GM12873 (cell line): ENCODE data around the gene S100A9.

ENCODE experiments used
- TF ChIP-seq, protein P1 (sequence below): IDR thresholded peaks from 2 replicates; pipeline ENCODE4 v1.5.1; 2012; ENCODE audit warnings: low read depth, mild to moderate bottlenecking, moderate library complexity, low read length, control low read depth; ENCODE audit not compliant: insufficient read depth; ENCODE audit errors: missing control alignments

Gene S100A9

DNA sequence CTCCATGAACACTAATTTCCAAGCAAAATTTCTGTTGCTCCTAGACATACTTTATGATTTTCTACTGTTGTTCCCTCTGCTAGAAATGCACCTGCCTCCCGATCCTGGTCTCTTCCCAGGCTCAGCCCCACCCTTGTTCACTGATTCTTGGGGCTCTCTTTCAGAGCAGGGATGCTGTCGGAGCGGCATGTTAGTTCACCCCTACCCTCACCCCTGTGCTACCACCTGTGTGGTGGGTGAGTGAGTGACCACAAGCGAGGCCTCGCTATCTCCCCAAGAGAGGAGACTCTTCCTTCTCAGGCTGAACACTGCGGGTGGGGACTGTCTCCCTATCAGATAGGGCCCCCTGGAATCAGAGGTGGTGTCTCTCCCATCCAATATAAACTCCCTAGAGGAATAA lies 38.1 kb downstream of the S100A9 start:
- TF ChIP-seq, protein P1, sequence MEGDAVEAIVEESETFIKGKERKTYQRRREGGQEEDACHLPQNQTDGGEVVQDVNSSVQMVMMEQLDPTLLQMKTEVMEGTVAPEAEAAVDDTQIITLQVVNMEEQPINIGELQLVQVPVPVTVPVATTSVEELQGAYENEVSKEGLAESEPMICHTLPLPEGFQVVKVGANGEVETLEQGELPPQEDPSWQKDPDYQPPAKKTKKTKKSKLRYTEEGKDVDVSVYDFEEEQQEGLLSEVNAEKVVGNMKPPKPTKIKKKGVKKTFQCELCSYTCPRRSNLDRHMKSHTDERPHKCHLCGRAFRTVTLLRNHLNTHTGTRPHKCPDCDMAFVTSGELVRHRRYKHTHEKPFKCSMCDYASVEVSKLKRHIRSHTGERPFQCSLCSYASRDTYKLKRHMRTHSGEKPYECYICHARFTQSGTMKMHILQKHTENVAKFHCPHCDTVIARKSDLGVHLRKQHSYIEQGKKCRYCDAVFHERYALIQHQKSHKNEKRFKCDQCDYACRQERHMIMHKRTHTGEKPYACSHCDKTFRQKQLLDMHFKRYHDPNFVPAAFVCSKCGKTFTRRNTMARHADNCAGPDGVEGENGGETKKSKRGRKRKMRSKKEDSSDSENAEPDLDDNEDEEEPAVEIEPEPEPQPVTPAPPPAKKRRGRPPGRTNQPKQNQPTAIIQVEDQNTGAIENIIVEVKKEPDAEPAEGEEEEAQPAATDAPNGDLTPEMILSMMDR, result no peak

DNA sequence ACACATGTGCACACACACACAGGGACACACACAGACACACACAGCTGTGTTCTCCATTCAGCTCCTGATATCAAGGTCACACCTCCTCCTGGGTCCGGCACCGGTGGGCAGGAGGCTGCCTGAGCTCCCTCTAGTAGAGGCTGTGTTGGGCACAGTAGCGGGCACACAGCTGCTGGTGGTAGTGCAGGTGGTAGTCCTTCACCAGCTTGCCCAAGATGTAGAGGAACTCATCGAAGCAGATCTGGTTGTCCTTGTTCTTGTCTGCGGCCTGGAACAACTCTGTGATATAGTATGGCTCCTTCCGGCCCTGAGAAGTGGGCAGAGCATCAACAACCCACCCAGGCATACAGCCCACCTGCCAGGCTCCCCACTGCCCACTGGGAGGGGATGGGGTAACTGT lies 38.8 kb downstream of the S100A9 start:
- TF ChIP-seq, protein P1, result no peak

DNA sequence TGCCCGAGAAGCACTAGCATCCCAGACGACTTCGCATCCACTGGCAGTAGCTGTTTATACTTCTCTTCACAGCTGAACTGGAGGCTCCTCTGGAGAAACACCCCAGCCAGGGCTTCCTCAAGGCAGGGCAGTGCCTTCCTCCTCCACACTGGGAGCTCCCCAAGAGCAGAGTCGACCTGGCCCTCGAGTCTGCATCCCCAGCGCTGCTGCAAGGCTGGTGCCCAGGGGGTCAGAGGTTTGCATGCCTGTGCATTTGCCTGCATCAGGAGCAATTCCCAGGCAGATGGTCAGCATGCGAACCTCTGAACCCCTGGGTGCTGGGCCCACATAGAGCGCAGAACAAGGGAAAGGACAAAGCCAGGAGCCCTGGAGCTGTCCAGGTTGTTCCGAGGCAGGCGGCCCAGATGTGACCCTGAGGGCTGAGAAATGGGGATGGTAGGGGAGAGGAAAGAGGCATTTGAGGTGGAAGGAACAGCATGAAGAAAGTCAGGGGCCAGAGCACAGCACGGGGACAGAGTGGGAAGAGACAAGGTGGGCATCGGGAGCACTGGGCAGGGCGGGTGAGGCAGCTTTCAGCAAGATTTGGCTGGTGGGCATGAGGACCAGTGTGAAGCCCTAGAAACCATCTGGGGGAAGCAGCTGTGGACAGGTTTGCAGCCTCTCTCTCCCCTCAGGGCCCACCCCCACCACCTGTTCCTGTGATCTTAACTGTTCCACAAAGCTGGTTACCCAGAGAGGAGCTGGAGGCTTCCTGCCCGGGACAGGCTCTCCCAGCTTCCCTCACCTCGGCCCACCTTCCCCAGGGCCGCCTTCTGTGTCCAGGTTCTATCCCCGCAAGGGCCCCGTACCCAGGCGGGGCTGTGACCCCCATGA lies 39.6 kb downstream of the S100A9 start:
- TF ChIP-seq, protein P1, result no peak

DNA sequence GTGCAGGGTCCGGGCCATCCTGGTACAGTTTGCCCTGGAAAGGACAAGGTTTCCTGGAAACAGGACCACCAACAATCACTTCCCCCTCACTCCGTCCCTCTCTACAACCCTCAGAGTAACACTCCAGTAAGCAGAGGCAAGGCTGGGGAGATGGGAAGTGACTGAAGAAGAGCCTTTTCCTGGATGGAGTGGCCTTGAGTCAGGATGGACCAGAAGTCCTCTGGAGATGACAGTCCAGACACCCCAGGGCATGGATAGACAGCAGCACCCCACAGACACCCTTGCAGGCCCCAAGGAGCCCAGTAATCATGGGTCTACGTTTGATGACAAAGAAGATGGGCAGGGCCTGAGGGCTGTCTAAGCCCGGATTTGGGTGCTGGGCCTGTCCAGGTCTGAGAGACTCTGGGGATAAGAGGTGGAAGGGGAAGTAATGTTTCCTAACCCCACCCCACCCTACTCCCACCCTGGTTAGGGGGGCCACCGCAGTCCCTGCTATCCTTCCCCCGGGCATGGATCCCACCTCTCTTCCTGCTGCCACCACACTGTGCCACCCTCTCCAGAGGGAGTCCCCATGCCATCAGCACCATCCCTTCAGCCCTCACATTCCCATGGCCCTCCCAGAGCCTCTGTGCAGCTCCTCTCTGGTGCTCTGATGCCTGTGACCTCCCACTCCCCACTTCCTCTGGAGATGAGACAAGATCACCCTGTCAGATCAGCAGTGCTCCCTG lies 40.4 kb downstream of the S100A9 start:
- TF ChIP-seq, protein P1, result no peak

DNA sequence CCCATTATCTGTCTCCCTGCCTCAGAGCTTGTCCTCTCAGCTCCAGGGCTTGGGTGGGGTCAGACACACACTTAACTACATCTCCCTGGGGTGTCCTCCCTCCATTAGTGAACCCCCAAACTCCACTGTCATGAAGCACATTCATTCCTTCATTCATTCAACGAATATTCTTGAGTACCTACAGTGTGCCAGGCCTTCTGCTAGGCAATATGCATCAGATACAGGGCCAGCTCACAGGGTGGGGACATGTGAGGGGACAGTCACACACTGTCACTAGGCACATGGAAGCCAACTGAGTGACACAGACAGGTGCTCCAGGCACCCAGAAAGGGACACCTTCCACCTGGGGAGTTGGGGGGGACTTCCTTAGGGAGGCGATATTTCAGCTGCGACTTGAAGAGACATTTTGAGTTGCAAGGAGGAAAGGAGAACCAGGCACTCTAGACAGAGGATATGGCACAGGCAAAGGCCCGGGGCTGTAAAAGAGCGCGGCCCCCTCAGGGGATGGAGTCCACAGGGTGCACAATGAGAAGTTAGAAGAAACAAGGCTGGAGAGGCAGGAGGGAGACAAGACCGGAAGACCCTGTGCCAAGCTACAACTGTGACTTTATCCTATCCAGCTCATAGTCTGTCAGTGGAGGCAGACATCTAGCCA lies 41.9 kb downstream of the S100A9 start:
- TF ChIP-seq, protein P1, result no peak

GRCh38 chr1:153400244-153400643 lies 42.6 kb downstream of the S100A9 start:
- TF ChIP-seq, protein P1, result no peak

GRCh38 chr1:153401461-153401860 lies 43.8 kb downstream of the S100A9 start:
- TF ChIP-seq, protein P1, result no peak
